ENCODE data around the gene WDR91.
"Not testable (repeated sequence)": the region's sequence is repeated elsewhere in the genome, so short reads cannot be mapped to it uniquely, and the experiment has no call there.

Gene WDR91

GRCh38 chr7:135232720-135233119 is 21.4 kb upstream of the WDR91 start:
- DNase-seq = no peak

DNA sequence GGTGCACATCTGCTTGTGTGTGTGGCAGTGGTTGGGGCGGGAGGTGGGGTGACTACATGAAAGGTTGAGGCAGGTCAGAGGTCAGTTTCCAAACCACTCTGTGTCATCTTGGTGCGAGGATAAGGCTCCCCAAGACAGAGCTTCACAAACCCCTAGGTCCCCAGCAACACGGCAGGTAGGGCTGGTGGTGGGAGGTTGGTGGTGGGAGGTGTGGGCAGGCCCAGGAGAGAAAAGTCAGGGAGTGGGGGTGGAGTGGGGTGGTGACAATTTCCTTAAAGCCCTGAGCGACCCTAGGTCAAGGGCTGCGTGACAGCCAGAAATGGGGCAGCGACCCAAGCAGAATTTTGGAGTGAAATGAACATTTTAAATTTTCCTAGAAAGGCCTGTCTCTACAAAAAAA is 20.8 kb upstream of the WDR91 start:
- no peak for DNase-seq

- DNase-seq = no peak
Observed at GRCh38 chr7:135231686-135232085, 20.4 kb upstream of the WDR91 start.

GRCh38 chr7:135224027-135224426 is 12.7 kb upstream of the WDR91 start:
- no peak for DNase-seq

DNA sequence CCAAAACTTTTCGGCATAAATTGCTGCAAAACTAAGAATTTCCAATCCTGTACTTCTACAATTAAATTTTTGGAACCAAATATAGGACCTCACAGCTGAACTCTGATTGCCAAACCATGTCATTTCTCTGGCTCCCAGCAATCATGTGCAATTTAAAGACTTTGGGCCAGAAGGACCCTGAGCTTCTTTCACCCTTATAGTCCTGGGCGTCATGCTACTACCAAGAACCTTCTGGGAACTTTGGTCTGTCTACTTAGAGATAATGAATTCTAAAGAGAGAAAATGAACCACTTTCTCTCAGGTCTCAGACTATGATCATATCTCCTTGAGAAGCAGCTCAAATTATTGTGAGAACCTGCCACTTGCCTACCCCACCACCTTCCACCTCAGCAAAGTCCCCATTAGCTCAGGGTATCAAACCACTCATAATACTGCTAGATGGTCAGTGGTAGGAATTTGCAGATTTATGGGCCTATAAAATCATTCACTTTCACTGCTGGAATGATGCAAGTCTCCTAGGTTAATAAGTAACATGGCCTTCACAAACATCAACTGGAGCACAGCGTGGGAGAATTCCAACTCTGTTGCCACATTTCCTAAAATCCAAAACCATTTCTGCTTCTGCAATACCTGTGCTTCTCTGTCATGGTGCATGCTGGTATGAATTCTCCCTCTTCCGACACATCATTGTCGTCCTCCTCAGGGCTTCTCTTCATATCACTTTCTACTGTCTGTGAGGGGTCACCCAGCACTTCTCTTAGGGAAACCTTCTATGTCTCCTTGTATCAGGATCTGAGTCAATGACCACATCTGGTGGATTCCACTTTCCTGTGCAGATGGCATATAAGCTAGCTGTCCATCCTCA is 6.6 kb upstream of the WDR91 start:
- no peak for DNase-seq

GRCh38 chr7:135215698-135216097 is 4.4 kb upstream of the WDR91 start:
- DNase-seq = no peak

DNA sequence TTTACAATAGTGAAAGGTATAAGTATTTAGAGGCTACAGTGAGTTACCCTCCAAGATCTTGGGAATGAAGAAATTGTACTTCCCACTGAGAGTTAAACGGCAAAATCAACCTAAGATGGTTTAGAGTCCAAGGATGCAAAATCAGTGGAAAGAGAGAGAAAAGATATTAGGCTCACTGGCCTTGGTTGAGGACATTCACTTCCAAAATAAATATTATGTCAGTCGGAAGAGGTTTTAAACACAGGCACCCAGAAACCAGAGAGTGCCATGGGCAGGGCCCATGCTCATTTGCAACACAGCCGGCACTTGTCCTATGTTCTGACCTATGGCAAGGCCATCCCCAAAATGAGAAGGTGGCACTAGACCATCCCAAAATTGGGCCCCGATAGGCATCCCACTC is 3.9 kb upstream of the WDR91 start:
- no peak for DNase-seq

- no peak for DNase-seq
Observed at GRCh38 chr7:135213831-135214230, 2.5 kb upstream of the WDR91 start.

DNA sequence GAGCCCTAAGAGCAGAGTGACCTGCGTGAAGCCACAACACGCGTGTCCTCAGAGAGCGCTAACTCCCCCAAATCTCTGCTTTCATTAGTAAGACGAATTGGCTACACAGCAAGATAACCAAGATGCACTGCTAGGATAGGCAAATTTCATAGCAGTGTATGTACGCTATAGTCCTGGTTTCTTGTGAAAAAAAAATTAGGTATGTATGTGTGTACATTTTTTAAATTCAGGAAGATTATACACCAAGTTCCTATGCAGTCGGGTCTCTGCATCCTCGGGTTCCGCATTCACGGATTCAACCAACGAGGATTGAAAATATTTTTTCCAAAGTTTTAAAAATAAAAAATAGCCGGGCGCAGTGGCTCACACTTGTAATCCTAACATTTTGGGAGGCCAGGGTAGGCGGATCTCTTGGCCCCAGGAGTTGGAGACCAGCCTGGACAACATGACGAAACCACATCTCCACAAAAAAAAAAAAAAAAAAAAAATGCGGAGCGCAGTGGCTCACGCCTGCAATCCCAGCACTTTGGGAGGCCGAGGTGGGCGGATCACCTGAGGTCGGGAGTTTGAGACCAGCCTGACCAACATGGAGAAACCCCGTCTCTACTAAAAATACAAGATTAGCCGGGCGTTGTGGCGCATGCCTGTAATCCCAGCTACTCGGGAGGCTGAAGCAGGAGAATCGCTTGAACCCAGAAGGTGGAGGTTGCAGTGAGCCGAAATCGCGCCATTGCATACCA is 790 bp upstream of the WDR91 start:
- not testable (repeated sequence) for DNase-seq

- DNase-seq = peak in 1 of 3 experiments; percentile 83
Observed at GRCh38 chr7:135210888-135211178, 493 bp downstream of the WDR91 start.

DNA sequence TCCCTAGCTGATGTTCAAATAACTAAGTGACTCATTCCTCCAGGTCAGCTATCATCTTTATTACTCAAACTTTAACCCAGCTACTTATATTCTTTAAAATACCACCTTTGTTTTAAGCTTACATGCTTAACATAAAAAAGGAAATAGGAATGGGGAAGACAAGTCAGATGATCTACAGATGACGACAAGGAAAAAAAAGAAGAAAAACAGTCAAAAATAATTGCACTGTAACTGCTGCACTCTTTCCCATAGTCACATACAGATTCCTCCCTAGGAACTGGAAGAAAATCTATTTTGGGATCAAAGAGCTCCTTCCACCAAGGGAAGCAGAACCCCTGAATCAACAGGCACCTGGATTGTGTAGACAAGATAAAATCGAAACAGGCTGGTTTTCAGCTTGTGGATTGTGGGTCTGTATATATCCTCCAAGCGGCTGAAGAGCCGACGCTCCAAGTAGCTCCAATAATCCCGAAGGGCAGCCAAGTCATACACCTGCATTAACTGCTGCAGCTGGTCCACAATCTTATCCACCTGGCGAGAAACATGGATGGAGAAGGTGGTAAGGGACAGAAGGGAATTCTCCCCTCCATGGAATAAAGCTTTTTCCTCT is 2.0 kb downstream of the WDR91 start:
- DNase-seq = no peak

GRCh38 chr7:135208102-135208793 is 3.1 kb downstream of the WDR91 start:
- DNase-seq = no peak

- DNase-seq = no peak
Observed at GRCh38 chr7:135207406-135208101, 3.8 kb downstream of the WDR91 start.

- no peak for DNase-seq
Observed at GRCh38 chr7:135206941-135207391, 4.4 kb downstream of the WDR91 start.

- no peak for DNase-seq
Observed at GRCh38 chr7:135205850-135206249, 5.5 kb downstream of the WDR91 start.

- DNase-seq = no peak
Observed at GRCh38 chr7:135204876-135205275, 6.5 kb downstream of the WDR91 start.

DNA sequence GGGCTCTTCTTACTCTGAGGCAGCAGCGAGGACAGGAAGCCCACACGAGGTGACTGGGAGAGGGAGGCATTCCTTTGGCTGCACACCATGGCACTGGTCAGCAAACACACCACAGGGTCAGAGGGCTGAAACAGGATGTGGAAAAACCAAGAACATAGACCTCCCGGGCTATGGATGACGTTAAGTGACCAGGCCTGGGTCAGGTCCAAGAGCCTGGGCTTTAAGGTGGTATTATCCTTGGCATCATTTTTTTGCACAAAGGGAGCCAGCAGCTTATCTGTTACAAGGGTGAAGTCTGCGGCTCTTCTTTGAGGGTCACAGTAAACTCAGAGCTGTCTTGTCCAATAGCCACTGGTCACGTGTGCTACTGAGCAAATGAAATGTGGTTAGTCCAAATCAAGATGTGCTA is 7.0 kb downstream of the WDR91 start:
- no peak for DNase-seq

DNA sequence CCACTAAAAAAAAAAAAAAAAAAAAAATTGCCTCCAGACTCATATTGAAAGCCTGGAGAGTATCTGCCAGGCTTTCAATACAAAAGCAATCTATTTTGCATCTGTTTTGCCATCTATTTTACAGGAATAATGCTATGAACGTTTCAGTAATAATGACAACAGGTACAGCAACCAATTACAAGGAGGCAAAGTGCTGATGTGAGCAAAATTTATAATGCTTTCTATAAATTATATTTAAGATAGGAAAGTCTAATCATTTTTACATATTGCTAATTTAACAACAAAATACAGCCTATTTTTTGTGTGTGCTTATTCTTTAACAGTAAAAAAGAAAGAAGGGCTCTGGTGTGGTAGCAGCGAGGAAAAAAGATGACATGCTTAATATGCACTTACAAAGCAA is 10.0 kb downstream of the WDR91 start:
- no peak for DNase-seq

- DNase-seq = no peak
Observed at GRCh38 chr7:135200821-135201331, 10.4 kb downstream of the WDR91 start.

- no peak for DNase-seq
Observed at GRCh38 chr7:135199439-135199838, 11.9 kb downstream of the WDR91 start.

DNA sequence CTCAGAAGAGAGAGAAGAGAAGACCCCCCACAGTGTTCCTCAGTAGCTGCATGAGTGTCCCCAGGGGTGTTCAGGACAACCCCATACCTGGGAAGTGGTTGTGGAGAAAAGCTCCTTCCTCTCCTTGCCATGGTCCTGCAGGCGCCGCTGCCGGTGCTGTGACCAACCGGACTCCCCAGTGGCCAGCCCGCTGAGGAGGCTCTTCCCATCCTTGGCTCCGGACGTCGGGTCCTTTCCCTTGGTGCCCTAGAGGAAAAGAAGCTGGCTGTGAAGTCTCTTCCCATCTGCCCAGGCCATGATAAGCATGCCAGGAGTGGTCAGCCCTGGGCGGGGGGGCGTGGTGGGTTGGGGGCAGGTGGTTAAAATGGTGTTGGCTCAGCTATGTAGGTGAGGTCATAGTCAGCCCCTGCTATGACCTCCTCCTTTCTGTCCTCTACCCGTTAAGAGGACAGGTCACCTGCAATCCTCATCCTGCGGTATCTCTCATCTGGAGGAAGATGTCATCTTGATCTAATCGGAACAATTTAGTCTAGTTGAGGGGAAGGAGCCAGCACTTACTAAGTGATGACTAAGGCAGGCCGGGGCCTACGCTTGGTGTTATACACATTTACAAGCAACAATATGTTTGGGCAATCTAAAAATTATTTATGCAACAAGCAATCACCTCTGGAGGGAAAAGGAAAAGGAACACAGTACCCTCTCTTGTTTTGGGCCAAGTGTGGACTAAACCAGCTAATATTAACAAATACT is 13.2 kb downstream of the WDR91 start:
- no peak for DNase-seq

- no peak for DNase-seq
Observed at GRCh38 chr7:135197343-135197742, 14.0 kb downstream of the WDR91 start.

Data from NCI-H1417 (cell line).